ENCODE measurements around the gene INTS4.
"Not testable (repeated sequence)": the region's sequence is repeated elsewhere in the genome, so short reads cannot be mapped to it uniquely, and the experiment has no call there.

INTS4 gene

GRCh38 chr11:78011301-78011700 is 16.8 kb upstream of the INTS4 start:
- H3K27ac Mint-ChIP-seq = no peak overlapping the region
- no peaks in the 10 kb centered on the region for H3K4me1 Mint-ChIP-seq
- H3K4me3 Mint-ChIP-seq = no peak overlapping the region
- DNase-seq = no peak
- no peaks in the 10 kb centered on the region for H3K36me3 Mint-ChIP-seq
- H3K9me3 Mint-ChIP-seq = no peaks in the 10 kb centered on the region
- H3K27me3 Mint-ChIP-seq = peaks cover 4% of the 10 kb centered on the region
- CTCF ChIA-PET = no interaction called here

DNA sequence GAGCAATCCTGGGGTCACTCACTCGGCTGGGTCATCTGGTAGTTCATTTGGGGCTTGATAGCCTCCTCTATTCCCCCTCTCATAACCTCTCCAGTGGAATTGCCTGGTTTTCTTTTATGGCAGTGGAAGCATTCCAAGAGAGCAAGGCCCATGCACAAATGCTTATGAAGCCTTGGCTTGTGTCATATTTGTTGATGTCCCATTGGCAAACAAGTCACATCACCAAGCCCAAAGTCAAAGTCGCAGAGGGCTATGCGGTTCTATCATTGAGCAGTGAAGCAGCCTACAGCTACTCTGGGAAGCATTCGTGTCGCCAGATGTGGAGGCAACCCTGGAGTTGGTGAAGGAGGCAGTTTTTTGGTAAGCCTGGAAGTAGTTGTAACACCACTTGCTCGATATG is 16.3 kb upstream of the INTS4 start:
- no peaks in the 10 kb centered on the region for H3K4me1 Mint-ChIP-seq
- no peak overlapping the region for H3K4me3 Mint-ChIP-seq
- no peaks in the 10 kb centered on the region for H3K9me3 Mint-ChIP-seq
- CTCF ChIA-PET = interaction anchor here (0.6 to 3.4 kb wide), 2 partner anchors 12 to 33 kb away, joined by 3 to 13 read pairs; no protein-coding TSS in a partner anchor
- peaks cover 4% of the 10 kb centered on the region for H3K27me3 Mint-ChIP-seq
- no peaks in the 10 kb centered on the region for H3K36me3 Mint-ChIP-seq
- no peak overlapping the region for H3K27ac Mint-ChIP-seq
- DNase-seq = no peak

GRCh38 chr11:78010304-78010703 is 15.8 kb upstream of the INTS4 start:
- no peak for DNase-seq
- Mint-ChIP-seq H3K9me3 (no peaks in the 10 kb centered on the region), H3K4me3 (no peak overlapping the region), H3K36me3 (no peaks in the 10 kb centered on the region), H3K27me3 (peaks cover 4% of the 10 kb centered on the region), H3K27ac (no peak overlapping the region), H3K4me1 (no peaks in the 10 kb centered on the region)
- CTCF ChIA-PET = interaction anchor here (0.6 to 3.4 kb wide), 3 partner anchors 11 to 32 kb away, joined by 3 to 13 read pairs (median 3); no protein-coding TSS in a partner anchor

GRCh38 chr11:78009062-78009461 is 14.6 kb upstream of the INTS4 start:
- Mint-ChIP-seq H3K27me3 (peaks cover 11% of the 10 kb centered on the region), H3K36me3 (no peaks in the 10 kb centered on the region), H3K9me3 (no peaks in the 10 kb centered on the region), H3K27ac (no peak overlapping the region), H3K4me1 (no peaks in the 10 kb centered on the region), H3K4me3 (no peak overlapping the region)
- CTCF ChIA-PET = interaction anchor here (1.4 to 3.4 kb wide), 2 partner anchors 10 to 31 kb away, joined by 3 to 13 read pairs; no protein-coding TSS in a partner anchor
- DNase-seq = no peak

- peak; percentile 65 for DNase-seq
- CTCF ChIA-PET = interaction anchor here (0.6 to 3.3 kb wide), 11 partner anchors 9 to 1509 kb away, joined by 3 to 25 read pairs (median 5); no protein-coding TSS in a partner anchor
- H3K4me1 Mint-ChIP-seq = peaks cover 3% of the 10 kb centered on the region
Measured at GRCh38 chr11:78000193-78000592, 5.7 kb upstream of the INTS4 start.

GRCh38 chr11:77999446-78000030 is 5.1 kb upstream of the INTS4 start:
- Mint-ChIP-seq H3K4me3 (no peak overlapping the region), H3K4me1 (peaks cover 6% of the 10 kb centered on the region), H3K27me3 (peaks cover 22% of the 10 kb centered on the region), H3K36me3 (no peaks in the 10 kb centered on the region), H3K9me3 (no peaks in the 10 kb centered on the region), H3K27ac (no peak overlapping the region)
- no peak for DNase-seq
- CTCF ChIA-PET = interaction anchor here (0.6 to 3.3 kb wide), 12 partner anchors 9 to 1509 kb away, joined by 3 to 25 read pairs (median 4); no protein-coding TSS in a partner anchor

More at GRCh38 chr11:78000193-78000592, 5.7 kb upstream of the INTS4 start:
- peaks cover 25% of the 10 kb centered on the region for H3K27me3 Mint-ChIP-seq
- H3K4me3 Mint-ChIP-seq = no peak overlapping the region
- H3K36me3 Mint-ChIP-seq = no peaks in the 10 kb centered on the region
- H3K9me3 Mint-ChIP-seq = no peaks in the 10 kb centered on the region
- no peak overlapping the region for H3K27ac Mint-ChIP-seq

- H3K9me3 Mint-ChIP-seq = no peaks in the 10 kb centered on the region
- CTCF ChIA-PET = interaction anchor here (1.8 kb wide), 1 partner anchor 52 kb away, joined by 6 read pairs; no protein-coding TSS in a partner anchor
- H3K27me3 Mint-ChIP-seq = no peaks in the 10 kb centered on the region
- H3K4me1 Mint-ChIP-seq = peaks cover 20% of the 10 kb centered on the region
- no peak for DNase-seq
- peak overlapping the region; percentile 92 for H3K27ac Mint-ChIP-seq
- H3K36me3 Mint-ChIP-seq = peaks cover under 1% of the 10 kb centered on the region
- H3K4me3 Mint-ChIP-seq = peak overlapping the region; percentile 90
Measured at GRCh38 chr11:77993902-77994301, 566 bp downstream of the INTS4 start.

DNA sequence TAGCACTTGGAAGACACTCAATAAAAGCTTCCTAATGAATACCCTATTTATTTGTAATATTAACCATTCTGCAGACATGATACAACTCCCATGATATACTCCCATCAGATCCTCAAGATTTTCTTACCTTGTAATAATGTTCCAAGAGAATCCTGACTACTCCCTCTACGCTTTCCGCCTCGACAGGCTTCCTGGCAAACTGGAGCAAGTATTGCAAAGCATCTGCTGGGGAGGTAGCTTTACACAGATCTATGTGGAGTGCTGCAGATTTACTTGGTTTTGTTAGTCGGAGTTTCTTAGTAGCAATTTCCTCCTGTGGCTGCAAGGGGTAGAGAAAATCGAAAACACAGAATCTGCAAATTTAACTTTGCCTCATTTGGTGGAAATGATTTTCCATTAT is 3.5 kb downstream of the INTS4 start:
- peaks cover 18% of the 10 kb centered on the region for H3K36me3 Mint-ChIP-seq
- CTCF ChIA-PET = no interaction called here
- DNase-seq = no peak
- H3K27ac Mint-ChIP-seq = no peak overlapping the region
- H3K27me3 Mint-ChIP-seq = no peaks in the 10 kb centered on the region
- H3K4me3 Mint-ChIP-seq = no peak overlapping the region
- H3K4me1 Mint-ChIP-seq = peaks cover 22% of the 10 kb centered on the region
- no peaks in the 10 kb centered on the region for H3K9me3 Mint-ChIP-seq

GRCh38 chr11:77986456-77986855 is 8.0 kb downstream of the INTS4 start:
- not testable (repeated sequence) for H3K9me3 Mint-ChIP-seq, H3K4me1 Mint-ChIP-seq, DNase-seq, H3K27ac Mint-ChIP-seq, H3K27me3 Mint-ChIP-seq, H3K4me3 Mint-ChIP-seq
- H3K36me3 Mint-ChIP-seq = peaks cover 43% of the 10 kb centered on the region
- CTCF ChIA-PET = interaction anchor here (0.9 kb wide), 1 partner anchor 13 kb away, joined by 3 read pairs; no protein-coding TSS in a partner anchor

DNA sequence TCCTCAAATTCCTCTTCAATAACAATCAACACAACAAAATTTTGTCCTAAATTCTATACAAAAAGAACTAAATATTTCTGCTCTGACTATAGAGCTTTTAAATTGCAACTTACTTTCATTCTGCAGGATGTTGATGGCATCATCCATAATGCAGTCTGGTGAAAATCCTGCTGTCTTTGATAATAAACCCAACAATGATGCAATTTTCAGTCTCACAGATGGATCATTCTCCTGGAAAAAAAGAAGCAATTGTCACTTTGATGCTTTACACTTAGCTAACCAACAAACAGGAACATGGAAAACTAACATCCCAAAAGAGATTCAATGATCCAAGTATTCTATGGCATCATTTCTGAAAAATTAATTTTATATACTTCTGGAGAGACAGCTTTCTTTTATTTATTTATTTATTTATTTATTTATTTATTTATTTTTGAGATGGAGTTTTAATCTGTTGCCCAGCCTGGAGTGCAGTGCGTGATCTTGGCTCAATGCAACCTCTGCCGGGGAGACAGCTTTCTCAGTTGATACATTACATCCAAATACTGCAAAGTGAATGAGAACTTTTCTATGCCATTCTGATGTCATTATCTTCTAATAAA is 13.0 kb downstream of the INTS4 start:
- H3K36me3 Mint-ChIP-seq = peaks cover 47% of the 10 kb centered on the region
- CTCF ChIA-PET = no interaction called here
- no peaks in the 10 kb centered on the region for H3K9me3 Mint-ChIP-seq
- H3K4me3 Mint-ChIP-seq = no peak overlapping the region
- no peak overlapping the region for H3K27ac Mint-ChIP-seq
- H3K4me1 Mint-ChIP-seq = no peaks in the 10 kb centered on the region
- DNase-seq = no peak
- no peaks in the 10 kb centered on the region for H3K27me3 Mint-ChIP-seq

DNA sequence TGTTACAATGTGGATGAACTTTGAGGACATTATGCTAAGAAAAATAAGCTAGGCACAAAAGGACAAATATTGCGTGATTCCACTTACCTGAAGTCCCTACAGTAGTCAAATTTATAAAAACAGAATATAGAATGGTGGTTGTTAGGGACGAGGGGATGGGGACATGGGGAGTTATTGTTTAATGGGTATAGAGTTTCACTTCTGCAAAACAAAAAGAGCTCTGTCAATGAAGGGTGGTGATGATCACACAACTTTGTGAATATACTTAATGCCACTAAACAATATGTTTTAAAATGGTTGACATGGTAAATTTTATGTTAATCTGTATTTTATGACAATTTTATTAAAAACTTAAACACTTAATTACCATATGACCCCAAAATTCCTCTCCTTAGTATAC is 26.1 kb downstream of the INTS4 start:
- peaks cover 8% of the 10 kb centered on the region for H3K36me3 Mint-ChIP-seq

GRCh38 chr11:77967753-77968152 is 26.7 kb downstream of the INTS4 start:
- Mint-ChIP-seq H3K36me3 (peaks cover 8% of the 10 kb centered on the region), H3K4me3 (no peak overlapping the region), H3K27ac (no peak overlapping the region), H3K27me3 (no peaks in the 10 kb centered on the region), H3K9me3 (no peaks in the 10 kb centered on the region), H3K4me1 (no peaks in the 10 kb centered on the region)
- CTCF ChIA-PET = no interaction called here
- DNase-seq = no peak

More for the DNA sequence above, 26.1 kb downstream of the INTS4 start:
- Mint-ChIP-seq H3K9me3 (no peaks in the 10 kb centered on the region), H3K4me1 (no peaks in the 10 kb centered on the region), H3K27ac (no peak overlapping the region), H3K27me3 (no peaks in the 10 kb centered on the region), H3K4me3 (no peak overlapping the region)
- CTCF ChIA-PET = no interaction called here
- no peak for DNase-seq

DNA sequence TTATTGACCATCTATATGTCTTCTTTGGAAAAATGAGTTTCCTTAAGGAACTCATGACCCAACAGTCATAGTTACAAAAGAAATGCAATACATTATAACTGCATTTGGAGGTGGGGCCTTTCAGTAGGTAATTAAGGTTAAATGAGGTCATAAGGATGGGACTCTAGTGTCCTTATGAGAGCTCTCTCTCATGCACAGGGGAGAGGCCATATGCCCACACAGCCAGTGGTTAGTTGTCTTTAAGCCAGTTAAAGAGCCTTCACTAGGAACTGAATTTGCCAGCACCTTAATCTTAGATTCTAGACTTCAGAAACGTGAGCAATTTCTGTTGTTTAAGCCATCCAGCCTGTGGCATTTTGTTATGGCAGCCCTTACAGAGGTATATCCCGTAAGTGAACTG is 27.3 kb downstream of the INTS4 start:
- H3K4me1 Mint-ChIP-seq = no peaks in the 10 kb centered on the region
- H3K36me3 Mint-ChIP-seq = peaks cover 8% of the 10 kb centered on the region
- no peaks in the 10 kb centered on the region for H3K27me3 Mint-ChIP-seq
- H3K4me3 Mint-ChIP-seq = no peak overlapping the region
- H3K9me3 Mint-ChIP-seq = no peaks in the 10 kb centered on the region
- CTCF ChIA-PET = no interaction called here
- no peak overlapping the region for H3K27ac Mint-ChIP-seq
- no peak for DNase-seq

- CTCF ChIA-PET = no interaction called here
- H3K9me3 Mint-ChIP-seq = no peaks in the 10 kb centered on the region
- H3K4me1 Mint-ChIP-seq = no peaks in the 10 kb centered on the region
- no peaks in the 10 kb centered on the region for H3K27me3 Mint-ChIP-seq
- no peak overlapping the region for H3K27ac Mint-ChIP-seq
- no peak for DNase-seq
- H3K4me3 Mint-ChIP-seq = no peak overlapping the region
- H3K36me3 Mint-ChIP-seq = peaks cover 8% of the 10 kb centered on the region
Measured at GRCh38 chr11:77966338-77966737, 28.1 kb downstream of the INTS4 start.

DNA sequence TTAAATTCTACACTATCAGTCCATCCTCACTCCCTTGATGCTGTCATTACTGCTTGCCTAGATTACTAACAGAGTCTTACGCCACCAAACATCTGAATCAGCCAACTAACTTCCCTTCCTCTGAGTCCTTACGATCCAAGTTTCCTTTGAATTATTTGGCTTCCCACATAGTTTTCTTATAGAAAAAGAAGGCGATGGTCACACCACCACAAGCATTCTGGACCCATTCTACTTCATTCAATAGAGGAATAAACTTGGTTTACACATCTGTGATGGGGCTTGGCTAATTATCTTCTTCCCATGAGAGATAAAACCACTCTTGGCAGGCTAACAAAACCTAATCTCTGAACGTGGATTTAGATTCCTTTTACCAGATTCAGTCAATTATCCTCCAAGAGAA is 35.0 kb downstream of the INTS4 start:
- no peak for DNase-seq
- Mint-ChIP-seq H3K27me3 (no peaks in the 10 kb centered on the region), H3K36me3 (peaks cover 20% of the 10 kb centered on the region), H3K27ac (no peak overlapping the region), H3K4me1 (no peaks in the 10 kb centered on the region), H3K4me3 (no peak overlapping the region), H3K9me3 (no peaks in the 10 kb centered on the region)
- CTCF ChIA-PET = no interaction called here
